H1 (cell line): ENCODE data around the gene SPEF1. TPM values are rescaled to one million over a fixed set of nuclear protein-coding genes. Genes with fewer than 3 reads are reported as not detected.

Experiments used
- CTCF ChIA-PET: fragments of 300-600 bp; sonication (Branson Sonifier 250); formaldehyde crosslinking; loops from one replicate; lab custom pipeline; 2021; ENCODE audit not compliant: partially characterized antibody; lab: Charles Lee
- POLR2A ChIA-PET: fragments of 300-600 bp; sonication (Branson Sonifier 250); formaldehyde crosslinking; loops from one replicate; lab custom pipeline; 2021; ENCODE audit warnings: inconsistent platforms; ENCODE audit not compliant: partially characterized antibody; lab: Charles Lee
- DNase-seq, 2 experiments: peaks; one replicate each; pipeline versions ENCODE4 v3.0.0 to v3.0.0-alpha.2; 2010 to 2022; ENCODE audit warnings: low spot score in 2 of 2, low read depth in 1 of 2, mixed read lengths in 1 of 2
- FAIRE-seq: peaks from 2 replicates; lab custom pipeline; 2011; peaks lifted over from hg19 to GRCh38; lab: Jason Lieb, UNC
- H2AFZ ChIP-seq: 2 replicates; pipeline ENCODE4 v1.8.1; 2012; ENCODE audit warnings: low read length, inconsistent platforms
- H2AK5ac ChIP-seq: 2 replicates; pipeline ENCODE4 v1.6.1; 2013; ENCODE audit warnings: low read depth, low read length
- H2BK120ac ChIP-seq: replicated peaks from 2 replicates; pipeline ENCODE3; 2013; ENCODE audit warnings: low read depth, low read length, inconsistent platforms
- H2BK12ac ChIP-seq: 2 replicates; pipeline ENCODE4 v1.6.1; 2013; ENCODE audit warnings: low read depth, low read length
- H2BK15ac ChIP-seq: 2 replicates; pipeline ENCODE4 v1.6.1; 2013; ENCODE audit warnings: low read length
- H2BK20ac ChIP-seq: 2 replicates; pipeline ENCODE4 v1.6.1; 2013; ENCODE audit warnings: low read length
- H2BK5ac ChIP-seq: 2 replicates; pipeline ENCODE4 v1.6.1; 2013; ENCODE audit warnings: low read depth, low read length
- H3K14ac ChIP-seq: 2 replicates; pipeline ENCODE4 v1.6.1; 2013; ENCODE audit warnings: inconsistent platforms; ENCODE audit not compliant: insufficient read length
- H3K18ac ChIP-seq: 2 replicates; pipeline ENCODE4 v1.6.1; 2013; ENCODE audit warnings: low read length; ENCODE audit errors: extremely low read depth
- H3K23ac ChIP-seq: 2 replicates; pipeline ENCODE4 v1.6.1; 2013; ENCODE audit warnings: inconsistent platforms; ENCODE audit not compliant: insufficient read length
- H3K23me2 ChIP-seq: 2 replicates; pipeline ENCODE4 v1.6.1; 2013; ENCODE audit warnings: low read depth, low read length
- H3K27ac ChIP-seq: 2 replicates; pipeline ENCODE4 v1.6.1; 2011; ENCODE audit warnings: low read depth, low read length, inconsistent platforms
- H3K27me3 ChIP-seq, 4 experiments: replicated peaks in 1 of 4; 1 replicate in 1 of 4; 2 replicates in 3 of 4; pipeline versions ENCODE4 v1.6.1 to v1.8.1; 2011 to 2013; ENCODE audit warnings: low read length in 3 of 4, mild to moderate bottlenecking in 3 of 4, inconsistent platforms in 2 of 4, mixed read lengths in 2 of 4, moderate library complexity in 1 of 4; ENCODE audit not compliant: control insufficient read depth in 3 of 4, insufficient read depth in 3 of 4; ENCODE audit errors: extremely low read depth in 1 of 4
- H3K36me3 ChIP-seq, 4 experiments: 2 replicates each; pipeline versions ENCODE4 v1.6.1 to v1.8.1; 2011 to 2013; ENCODE audit warnings: mild to moderate bottlenecking in 4 of 4, low read length in 3 of 4, moderate library complexity in 2 of 4, control low read depth in 1 of 4, inconsistent platforms in 1 of 4; ENCODE audit not compliant: insufficient read depth in 4 of 4, control insufficient read depth in 2 of 4
- H3K4ac ChIP-seq: replicated peaks from 2 replicates; pipeline ENCODE3; 2013; ENCODE audit warnings: low read length, low read depth, mixed read lengths, inconsistent platforms; ENCODE audit not compliant: insufficient read length
- H3K4me1 ChIP-seq, 4 experiments: replicated peaks in 1 of 4; 1 replicate in 1 of 4; 2 replicates in 3 of 4; pipeline versions ENCODE4 v1.6.1 to v1.8.1; 2011 to 2013; ENCODE audit warnings: low read length in 3 of 4, inconsistent platforms in 2 of 4, mixed read lengths in 1 of 4; ENCODE audit not compliant: insufficient read depth in 4 of 4, control insufficient read depth in 3 of 4
- H3K4me2 ChIP-seq, 2 experiments: 2 replicates each; pipeline versions ENCODE4 v1.6.1 to v1.8.1; 2011 to 2013; ENCODE audit warnings: low read depth in 2 of 2, low read length in 2 of 2, control low read depth in 1 of 2, inconsistent platforms in 1 of 2, mild to moderate bottlenecking in 1 of 2; ENCODE audit not compliant: insufficient read depth in 1 of 2
- H3K4me3 ChIP-seq, 4 experiments: fragments of 200-600, 300-600 bp in 1 of 4; sonication (generic), shearing (Covaris generic), sonication (Bioruptor Twin) in 1 of 4; 2 replicates each; pipeline versions ENCODE4 v1.5.1 to v1.8.1; 2011 to 2016; ENCODE audit warnings: low read length in 4 of 4, low read depth in 3 of 4, control low read depth in 2 of 4, inconsistent platforms in 2 of 4, mild to moderate bottlenecking in 2 of 4, mixed read lengths in 1 of 4, moderate library complexity in 1 of 4; ENCODE audit not compliant: insufficient read depth in 2 of 4; ENCODE audit errors: extremely low read depth in 1 of 4
- H3K56ac ChIP-seq: replicated peaks from 2 replicates; pipeline ENCODE3; 2013; ENCODE audit warnings: low read depth, mild to moderate bottlenecking, mixed read lengths, low read length, inconsistent platforms; ENCODE audit not compliant: insufficient read length
- H3K79me1 ChIP-seq: 2 replicates; pipeline ENCODE4 v1.6.1; 2013; ENCODE audit warnings: low read depth, low read length, control low read depth
- H3K79me2 ChIP-seq, 2 experiments: 2 replicates each; pipeline versions ENCODE4 v1.6.1 to v1.8.1; 2012 to 2013; ENCODE audit warnings: low read length in 2 of 2, mild to moderate bottlenecking in 2 of 2, inconsistent platforms in 1 of 2; ENCODE audit not compliant: insufficient read depth in 2 of 2, control insufficient read depth in 1 of 2
- H3K9ac ChIP-seq, 4 experiments: replicated peaks in 1 of 4; 1 replicate in 1 of 4; 2 replicates in 3 of 4; pipeline versions ENCODE4 v1.6.1 to v1.8.1; 2011 to 2013; ENCODE audit warnings: low read depth in 3 of 4, low read length in 3 of 4, control low read depth in 2 of 4, mild to moderate bottlenecking in 2 of 4, moderate library complexity in 2 of 4, inconsistent platforms in 1 of 4; ENCODE audit errors: extremely low read depth in 1 of 4
- H3K9me3 ChIP-seq, 2 experiments: 2 replicates each; pipeline versions ENCODE4 v1.6.1 to v1.8.1; 2012 to 2013; ENCODE audit warnings: mild to moderate bottlenecking in 2 of 2, moderate library complexity in 2 of 2, control low read depth in 1 of 2, inconsistent platforms in 1 of 2, low read depth in 1 of 2, low read length in 1 of 2, mixed read lengths in 1 of 2; ENCODE audit not compliant: insufficient read depth in 2 of 2
- H4K20me1 ChIP-seq, 2 experiments: replicated peaks in 1 of 2; 2 replicates each; pipeline versions ENCODE3 to v1.8.1; 2011 to 2013; ENCODE audit warnings: inconsistent platforms in 2 of 2, low read length in 2 of 2, mild to moderate bottlenecking in 1 of 2; ENCODE audit not compliant: insufficient read depth in 2 of 2, control insufficient read depth in 1 of 2
- H4K5ac ChIP-seq: 2 replicates; pipeline ENCODE4 v1.6.1; 2013; ENCODE audit warnings: low read length, low read depth, mixed read lengths, inconsistent platforms; ENCODE audit not compliant: insufficient read length
- H4K8ac ChIP-seq: 2 replicates; pipeline ENCODE4 v1.8.0; 2013; ENCODE audit warnings: mild to moderate bottlenecking, moderate library complexity, low read length, inconsistent platforms; ENCODE audit not compliant: insufficient read depth; ENCODE audit errors: extremely low read depth
- H4K91ac ChIP-seq: replicated peaks from 2 replicates; pipeline ENCODE3; 2013; ENCODE audit warnings: low read length, mixed read lengths, inconsistent platforms; ENCODE audit not compliant: insufficient read length
- CBX8 ChIP-seq: fragments of 300-800, 300-1000 bp; sonication (generic); IDR thresholded peaks from 2 replicates; pipeline ENCODE4 v1.7.1; 2016; ENCODE audit warnings: low read depth, low read length, borderline replicate concordance
- CHD2 ChIP-seq: IDR thresholded peaks from 2 replicates; pipeline ENCODE4 v1.6.1; 2012; ENCODE audit warnings: low read length, improper control_type of control experiment
- EGR1 ChIP-seq: IDR thresholded peaks from 2 replicates; pipeline ENCODE4 v1.6.1; 2011; ENCODE audit warnings: low read depth, low read length, borderline replicate concordance
- RAD21 ChIP-seq, 2 experiments: IDR thresholded peaks in 1 of 2; conservative IDR thresholded peaks in 1 of 2; 2 replicates each; pipeline ENCODE4 v1.6.1; 2011; ENCODE audit warnings: low read depth in 2 of 2, low read length in 2 of 2, improper control_type of control experiment in 1 of 2, inconsistent platforms in 1 of 2, mild to moderate bottlenecking in 1 of 2, moderate library complexity in 1 of 2
- RBBP5 ChIP-seq: IDR thresholded peaks from 2 replicates; pipeline ENCODE4 v1.7.1; 2012; ENCODE audit warnings: low read depth, mild to moderate bottlenecking, inconsistent platforms, low read length, moderate library complexity, borderline replicate concordance
- SIN3A ChIP-seq, 2 experiments: IDR thresholded peaks in 1 of 2; conservative IDR thresholded peaks in 1 of 2; 2 replicates each; pipeline ENCODE4 v1.6.1; 2011 to 2012; ENCODE audit warnings: low read length in 2 of 2, improper control_type of control experiment in 1 of 2, low read depth in 1 of 2, mild to moderate bottlenecking in 1 of 2
- SIX5 ChIP-seq: IDR thresholded peaks from 2 replicates; pipeline ENCODE4 v1.6.1; 2011; ENCODE audit warnings: mild to moderate bottlenecking, low read depth, low read length
- SP4 ChIP-seq: IDR thresholded peaks from 2 replicates; pipeline ENCODE4 v1.6.1; 2012; ENCODE audit warnings: low read length, inconsistent platforms
- SUZ12 ChIP-seq: fragments of 200-600 bp; sonication (generic); IDR thresholded peaks from 2 replicates; pipeline ENCODE4 v1.6.1; 2012; ENCODE audit warnings: mild to moderate bottlenecking, inconsistent platforms, low read length, moderate library complexity, mixed read lengths
- YY1 ChIP-seq: IDR thresholded peaks from 2 replicates; pipeline ENCODE4 v1.6.1; 2011; ENCODE audit warnings: low read depth, mild to moderate bottlenecking, low read length
- WGBS, 2 experiments: shearing (Covaris generic) in 1 of 2; methylation state at CpG; one replicate each; pipeline versions ENCODE4 v1.1.6 to v1.1.7; 2013 to 2015; ENCODE audit warnings: low lambda C conversion rate in 2 of 2, mixed read lengths in 2 of 2, inconsistent platforms in 1 of 2, low coverage in 1 of 2, missing lambda C conversion rate in 1 of 2; ENCODE audit not compliant: insufficient replicate concordance in 2 of 2, insufficient coverage in 1 of 2, insufficient read length in 1 of 2; ENCODE audit errors: extremely low coverage in 1 of 2, missing lambda C conversion rate in 1 of 2; 5-methylcytosine and 5-hydroxymethylcytosine counted together
- polyA plus RNA-seq, 7 experiments: library from polyadenylated mRNA; depleted of rRNA in 3 of 7; stranded (reverse) in 5 of 7; unstranded in 2 of 7; fragments of >200 nt in 5 of 7; fragments of 200-250 nt in 2 of 7; gene quantifications; 1 replicate in 5 of 7; 2 replicates in 1 of 7; 4 replicates in 1 of 7; pipeline versions ENCODE4 v1.2.1 to v1.2.3, GENCODE V29; 2011 to 2013; ENCODE audit warnings: missing spikeins in 2 of 7, mixed read lengths in 2 of 7
- total RNA-seq: library from RNA; stranded (reverse); fragmentation: NEBNext Ultra II Directional; extraction: Animal tissue kit (Norgen Biotek cat#: 25700); gene quantifications from 2 replicates; pipeline ENCODE4 v1.2.1, GENCODE V29; 2021

Gene SPEF1
- total and polyA plus RNA-seq, 2 of the 8 experiments (the other 6 are each of a cell fraction or from before 2014, with no cell fraction given): 0.51 to 0.71 TPM

DNA sequence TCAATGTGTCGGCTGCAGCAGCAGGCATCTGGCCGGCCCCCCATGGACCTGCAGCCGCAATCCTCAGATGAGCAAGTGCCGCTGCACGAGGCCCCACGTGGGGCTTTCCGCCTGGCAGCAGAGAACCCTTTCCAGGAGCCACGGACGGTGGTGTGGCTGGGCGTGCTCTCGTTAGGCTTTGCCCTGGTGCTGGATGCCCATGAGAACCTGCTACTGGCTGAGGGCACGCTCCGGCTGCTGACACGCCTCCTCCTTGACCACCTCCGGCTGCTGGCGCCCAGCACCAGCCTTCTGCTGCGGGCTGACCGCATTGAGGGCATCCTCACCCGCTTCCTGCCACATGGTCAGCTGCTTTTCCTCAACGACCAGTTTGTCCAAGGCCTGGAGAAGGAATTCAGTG, 42.6 kb upstream of the SPEF1 start:
- Histone ChIP-seq H4K5ac (no peak overlapping the region), H3K4me3 (no peak overlapping the region), H3K23ac (no peak overlapping the region), H3K27me3 (no peaks in the 10 kb centered on the region), H2BK120ac (no peak overlapping the region), H3K36me3 (no peaks in the 10 kb centered on the region), H3K4me2 (no peak overlapping the region), H2BK20ac (no peak overlapping the region), H4K91ac (no peak overlapping the region), H3K79me1 (no peaks in the 10 kb centered on the region), H3K18ac (no peak overlapping the region), H3K4ac (no peak overlapping the region), H2BK5ac (no peak overlapping the region), H4K20me1 (no peaks in the 10 kb centered on the region), H3K9me3 (no peaks in the 10 kb centered on the region), H2BK15ac (no peak overlapping the region), H3K79me2 (no peaks in the 10 kb centered on the region), H3K14ac (no peak overlapping the region), H3K9ac (no peak overlapping the region), H2BK12ac (no peak overlapping the region), H4K8ac (no peak overlapping the region), H2AK5ac (no peak overlapping the region), H2AFZ (no peak overlapping the region), H3K23me2 (peaks cover 4% of the 10 kb centered on the region; the same call in 1 of the 2 replicates), H3K27ac (no peak overlapping the region), H3K56ac (no peak overlapping the region), H3K4me1 (peaks cover 0 to 3% (median 2%) of the 10 kb centered on the region in 4 experiments; a peak in 2 of 7 replicates)
- ChIA-PET CTCF (interaction anchor here (1.2 to 4.7 kb wide), 3 partner anchors 11 to 42 kb away, joined by 3 to 35 read pairs (median 6); partner anchors contain the start of gene SPEF1), POLR2A (interaction anchor here (1.6 to 2.8 kb wide), 2 partner anchors 9 to 25 kb away, joined by 4 to 10 read pairs; no protein-coding TSS in a partner anchor)
- DNase-seq (no peak), FAIRE-seq (no peak)
- WGBS, 2 experiments: 90% methylated on average over 20 of the region's 20 CpGs; no CpG with 5 or more reads in 1 of the 2 experiments
- no peak for TF ChIP-seq RAD21 (IDR thresholded peaks at IDR 0.05 in 1 of 2, conservative IDR thresholded peaks at IDR 0.05 in 1 of 2; ENCODE audit: low read depth in 2 of 2, low read length in 2 of 2)
- TF ChIP-seq CHD2: no peak
- no peak for TF ChIP-seq EGR1
- no peak for TF ChIP-seq SIN3A (conservative IDR thresholded peaks at IDR 0.05 in 1 of 2, IDR thresholded peaks at IDR 0.05 in 1 of 2; ENCODE audit: low read depth in 1 of 2, low read length in 2 of 2)
- TF ChIP-seq CBX8: no peak
- no peak for TF ChIP-seq RBBP5
- no peak for TF ChIP-seq SIX5
- no peak for TF ChIP-seq SP4
- TF ChIP-seq SUZ12: no peak
- TF ChIP-seq YY1: no peak
